DMS153 (cell line): ENCODE measurements around the gene API5.

ENCODE experiments used
- DNase-seq: peaks from one replicate; lab custom pipeline; 2025; lab: John Stamatoyannopoulos, UW

API5 gene

DNA sequence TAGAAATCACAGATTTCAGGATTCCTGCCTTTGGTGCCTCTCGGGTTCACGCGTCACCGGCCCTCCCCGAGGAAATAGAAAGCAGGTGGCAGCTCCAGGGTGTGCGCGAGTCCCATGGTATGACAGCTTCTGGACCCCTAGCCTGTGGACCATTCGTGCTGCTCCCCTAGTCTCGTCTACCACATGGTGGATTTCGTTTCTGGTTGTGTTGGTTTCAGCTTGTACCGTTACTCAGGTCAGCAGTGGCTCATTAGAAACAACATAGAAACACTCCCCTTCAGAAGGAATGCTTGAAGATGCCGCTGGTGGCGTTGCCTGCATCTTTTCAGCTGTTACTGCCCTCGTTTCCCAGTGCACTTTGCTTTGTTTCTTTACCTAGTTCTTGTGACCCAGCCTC is 47.6 kb downstream of the API5 start:
- no peak for DNase-seq

DNA sequence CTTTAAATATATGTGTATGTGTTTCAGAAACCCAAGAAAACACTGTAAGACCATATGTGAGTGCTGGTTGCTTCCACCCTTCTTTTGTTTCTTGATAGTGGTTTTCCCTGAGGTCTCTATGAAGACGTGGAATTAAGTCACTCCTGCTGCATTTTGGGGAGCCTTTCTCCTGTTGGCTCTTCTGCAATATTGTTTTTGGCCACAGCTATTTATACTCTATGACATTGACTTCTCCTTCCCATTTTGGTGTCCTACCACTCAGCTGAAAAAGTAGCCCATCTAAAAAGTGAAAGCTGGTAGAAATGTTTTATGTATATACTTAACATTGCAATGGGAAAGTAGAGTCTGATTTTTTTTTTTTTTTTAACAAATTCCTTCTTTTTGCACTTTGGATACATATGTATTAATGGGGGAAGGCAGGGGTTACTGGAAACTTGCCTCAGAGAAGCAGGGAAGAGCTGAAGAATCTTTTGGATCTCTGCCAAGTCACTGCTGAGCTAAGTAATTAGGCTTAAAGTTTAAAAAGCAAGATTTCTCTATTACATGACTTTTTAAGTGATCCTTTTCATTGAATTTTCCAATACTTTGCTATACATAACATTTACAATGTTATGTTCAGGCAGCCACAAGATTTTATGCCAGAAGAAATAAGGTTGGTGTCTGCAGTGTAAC is 48.7 kb downstream of the API5 start:
- DNase-seq = no peak

DNA sequence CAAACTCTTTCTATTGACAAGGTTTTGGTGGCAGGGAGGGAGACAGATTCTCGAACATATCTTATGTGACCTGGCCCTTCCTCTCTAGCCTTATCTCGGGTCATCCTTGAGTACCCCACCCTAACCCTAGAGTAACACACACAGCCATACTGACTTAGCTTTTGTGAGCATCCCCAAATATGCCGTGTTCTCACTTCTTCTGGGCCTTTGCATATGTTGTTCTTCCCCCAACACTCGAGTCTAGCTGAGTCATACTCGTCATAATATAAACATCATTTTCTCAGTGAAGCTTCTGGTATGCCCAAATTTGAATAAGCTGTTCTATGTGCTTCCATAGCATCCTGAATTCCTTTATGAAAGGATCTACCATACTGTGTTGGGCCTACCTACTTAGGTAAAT is 54.9 kb downstream of the API5 start:
- no peak for DNase-seq

DNA sequence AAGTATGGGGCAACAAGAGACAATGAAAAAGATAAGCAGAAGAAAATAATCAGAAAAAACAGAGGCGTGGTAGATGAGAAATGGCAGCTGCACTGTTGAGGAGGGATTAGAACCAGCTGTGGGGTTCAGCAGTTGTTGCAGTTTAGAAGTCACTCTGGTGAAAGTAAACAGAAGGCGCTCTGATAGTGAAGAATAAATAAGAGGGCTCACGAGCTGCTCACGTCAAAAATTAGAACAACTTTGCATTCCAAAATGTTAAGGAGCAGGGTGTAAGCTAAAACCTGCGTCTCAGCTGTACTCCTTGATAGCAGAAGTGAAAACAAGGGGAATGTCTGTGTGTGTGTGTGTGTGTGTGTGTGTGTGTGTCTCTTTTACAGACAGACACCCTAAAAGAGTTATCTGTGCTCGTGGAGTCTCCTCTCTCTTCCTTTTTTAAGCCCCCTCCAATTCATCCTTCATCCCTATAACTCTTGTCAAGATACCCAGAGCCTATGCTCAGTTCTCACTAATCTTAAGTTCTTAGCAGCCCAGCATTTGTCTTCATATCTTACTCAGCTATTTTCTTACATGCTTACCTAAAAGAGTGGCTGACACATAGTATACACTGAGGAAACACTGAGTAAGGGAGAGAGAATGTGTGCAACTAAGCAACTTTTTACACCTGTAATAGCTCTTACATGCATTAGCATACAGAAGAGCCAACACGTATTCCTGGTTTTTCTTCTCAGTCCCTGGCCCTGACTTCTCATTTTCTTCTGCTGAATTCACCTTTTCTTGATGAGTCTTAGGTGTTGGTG is 55.8 kb downstream of the API5 start:
- no peak for DNase-seq

DNA sequence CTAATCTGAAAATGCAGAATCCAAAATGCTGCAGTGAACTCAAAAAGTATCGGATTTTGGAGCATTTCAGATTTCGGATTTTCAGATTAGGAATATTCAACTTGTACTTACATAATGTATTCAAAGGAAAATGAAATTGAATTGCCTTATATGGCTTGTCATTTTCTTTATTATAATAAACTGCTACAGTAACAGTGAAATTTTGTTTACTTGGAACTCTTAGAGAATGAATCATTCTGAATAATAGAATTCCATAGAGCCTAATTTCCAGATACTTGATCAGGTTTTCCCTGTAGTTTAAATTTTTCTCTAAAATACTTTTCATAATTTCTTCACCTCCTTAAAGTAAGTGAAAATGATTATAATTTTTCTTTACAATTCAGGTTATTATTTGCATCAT is 64.3 kb downstream of the API5 start:
- no peak for DNase-seq

DNA sequence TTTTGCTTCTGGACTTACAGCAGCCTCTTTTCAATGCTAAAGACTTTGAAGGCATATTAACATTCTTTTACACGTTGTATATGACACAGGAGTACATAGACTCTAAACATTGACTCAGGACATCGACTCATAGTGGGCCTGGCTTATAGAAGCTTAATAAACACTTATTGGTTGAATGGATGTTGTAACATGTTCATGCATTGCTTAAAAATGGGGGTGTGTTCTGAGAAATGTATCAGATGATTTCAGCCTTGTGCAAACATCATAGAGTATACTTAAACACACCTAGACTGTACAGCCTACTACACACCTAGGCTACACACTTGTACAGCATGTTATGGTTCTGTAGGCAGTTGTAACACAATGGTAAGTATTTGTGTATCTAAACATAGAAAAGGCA is 64.8 kb downstream of the API5 start:
- DNase-seq = no peak

DNA sequence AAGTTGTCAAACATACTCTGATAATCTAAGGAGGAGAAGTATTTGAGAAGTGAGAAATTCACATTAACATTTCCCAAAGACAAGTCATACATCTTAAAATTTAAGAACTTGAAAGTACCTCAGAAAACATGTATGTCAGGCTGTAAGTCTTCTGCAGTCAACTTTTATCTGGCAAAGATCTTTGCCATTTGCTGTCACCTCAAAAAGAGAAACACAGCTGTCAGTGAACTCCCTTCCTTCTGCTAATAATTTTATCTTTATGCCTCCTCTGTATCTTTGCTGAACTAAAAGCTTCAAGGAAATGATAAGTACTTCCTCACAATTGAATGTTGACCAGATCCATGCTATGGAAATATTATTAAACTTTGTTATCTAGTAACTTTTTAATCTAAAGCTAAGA is 65.6 kb downstream of the API5 start:
- DNase-seq = no peak

DNA sequence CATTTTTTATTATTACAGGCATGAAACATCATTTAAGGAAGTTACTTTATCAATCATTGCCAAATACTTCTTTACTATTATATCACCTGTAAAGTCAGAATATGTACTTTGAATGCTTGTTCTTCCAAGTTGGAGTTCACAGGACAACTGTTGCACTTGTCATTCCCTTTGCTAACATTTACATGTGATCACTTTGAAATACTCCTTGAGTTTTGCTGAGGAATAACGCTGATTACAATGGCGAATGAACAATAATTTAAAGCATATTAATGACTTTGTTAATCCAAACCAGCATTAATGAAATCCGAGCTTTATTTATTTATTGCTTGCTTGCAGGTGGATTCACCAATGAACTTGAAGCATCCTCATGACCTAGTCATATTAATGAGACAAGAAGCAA is 67.1 kb downstream of the API5 start:
- no peak for DNase-seq

DNA sequence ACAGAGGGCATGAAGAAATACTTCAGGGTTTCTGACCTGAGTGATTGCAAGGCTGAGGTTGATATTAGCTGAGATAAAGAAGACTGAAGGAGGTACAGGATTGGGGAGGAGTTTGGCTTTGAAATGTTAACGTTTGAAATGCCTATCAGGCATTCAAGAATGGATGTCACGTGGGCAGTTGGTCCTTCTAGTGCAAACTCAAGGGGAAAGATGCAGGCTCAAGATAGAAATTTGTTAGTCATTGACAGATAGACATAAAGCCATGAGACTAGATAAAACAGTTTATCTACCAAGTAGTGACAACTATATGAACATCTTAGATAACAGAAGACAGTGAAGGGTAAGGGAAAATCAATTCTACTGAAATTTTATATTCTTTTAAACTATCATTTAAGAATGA is 70.0 kb downstream of the API5 start:
- DNase-seq = no peak

DNA sequence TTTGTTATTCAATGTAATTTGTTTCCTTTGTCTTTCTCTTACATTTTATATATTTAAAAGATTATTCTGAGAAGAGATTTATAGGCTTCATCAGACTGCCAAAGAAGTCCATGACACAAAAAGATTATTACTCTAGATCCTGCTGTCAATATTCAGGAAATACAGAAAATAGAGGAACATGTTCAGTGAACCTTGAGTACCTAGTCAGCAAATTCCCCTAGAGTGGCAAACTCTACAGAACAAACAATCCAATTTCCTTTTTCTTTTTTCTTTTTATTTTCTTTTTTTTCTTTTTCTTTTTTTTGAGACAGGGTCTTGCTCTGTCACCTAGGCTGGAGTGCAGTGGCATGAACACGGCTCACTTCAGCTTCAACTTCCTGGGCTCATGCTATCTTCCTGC is 70.8 kb downstream of the API5 start:
- DNase-seq = no peak

DNA sequence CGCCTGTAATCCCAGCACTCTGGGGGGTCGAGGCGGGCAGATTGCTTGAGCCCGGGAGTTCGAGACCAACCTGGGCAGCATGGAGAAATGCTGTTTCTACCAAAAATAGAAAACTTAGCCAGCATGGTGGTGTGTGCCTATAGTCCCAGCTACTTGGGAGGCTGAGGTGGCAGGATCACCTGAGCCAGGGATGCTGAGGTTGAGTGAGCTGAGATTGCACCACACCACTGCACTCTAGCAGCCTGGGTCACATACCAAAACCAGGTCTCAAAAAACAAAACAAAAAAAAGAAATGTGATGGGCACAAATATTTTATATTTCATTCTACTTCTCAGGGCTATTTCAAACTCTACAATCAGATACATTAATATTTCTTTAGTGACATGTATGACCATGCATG is 72.6 kb downstream of the API5 start:
- no peak for DNase-seq

DNA sequence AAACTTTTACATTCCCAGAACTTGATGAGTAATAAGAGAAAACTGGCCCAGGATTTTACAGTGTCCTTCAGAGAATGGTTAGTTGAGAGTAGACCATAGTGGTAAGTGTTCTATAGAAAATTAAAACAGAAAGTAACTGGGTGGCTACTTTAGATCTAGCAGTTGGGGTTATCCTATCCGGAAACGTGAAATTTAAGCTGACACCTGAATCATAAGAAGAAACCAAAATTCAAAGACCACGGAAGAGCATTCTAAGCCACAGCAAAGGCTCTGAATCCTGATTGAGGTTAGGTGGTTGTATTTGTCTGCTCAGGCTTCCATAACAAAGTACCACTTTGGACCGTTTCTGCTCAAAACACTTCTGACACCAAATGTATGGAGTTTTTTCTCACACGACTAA is 80.9 kb downstream of the API5 start:
- DNase-seq = no peak

DNA sequence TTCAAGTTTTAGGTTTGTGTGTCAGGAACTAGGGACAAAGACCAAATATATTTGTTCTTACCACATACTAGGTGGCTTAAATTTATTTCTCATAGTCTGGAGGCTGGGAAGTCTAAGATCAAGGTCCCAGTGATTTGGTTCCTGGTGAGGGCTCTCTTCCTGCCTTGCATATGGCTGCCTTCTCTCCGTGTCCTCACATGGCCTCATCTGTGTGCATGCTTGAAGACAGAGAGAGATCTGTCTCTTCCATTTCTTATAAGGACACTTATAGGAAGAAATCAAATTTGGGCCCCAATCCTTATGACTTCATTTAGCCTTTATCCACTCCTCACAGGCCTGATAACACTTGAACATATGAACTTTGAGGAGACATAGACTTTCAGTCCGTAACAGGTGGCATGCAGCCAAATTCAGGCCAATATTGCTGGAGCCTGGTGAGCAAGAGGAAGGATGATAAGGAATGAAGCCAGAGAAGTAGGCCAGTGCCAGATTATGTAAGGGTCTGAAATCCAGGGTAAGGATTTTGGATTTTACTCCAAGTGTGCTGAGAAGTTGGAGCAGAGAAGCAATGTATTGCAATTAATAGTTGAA is 82.1 kb downstream of the API5 start:
- DNase-seq = no peak
